ENCODE results near the gene NOL3. TPM values are rescaled to one million over a fixed set of nuclear protein-coding genes. Genes with fewer than 3 reads are reported as not detected.

NOL3 gene
- total and polyA plus RNA-seq, 9 of the 15 experiments (the other 6 are each of a cell fraction or from before 2014, with no cell fraction given) = 0.45 to 14.0 (median 5.4) TPM

GRCh38 chr16:67184995-67185650 lies 14.8 kb downstream of the NOL3 start (continued):
- TF ChIP-seq, protein P1, sequence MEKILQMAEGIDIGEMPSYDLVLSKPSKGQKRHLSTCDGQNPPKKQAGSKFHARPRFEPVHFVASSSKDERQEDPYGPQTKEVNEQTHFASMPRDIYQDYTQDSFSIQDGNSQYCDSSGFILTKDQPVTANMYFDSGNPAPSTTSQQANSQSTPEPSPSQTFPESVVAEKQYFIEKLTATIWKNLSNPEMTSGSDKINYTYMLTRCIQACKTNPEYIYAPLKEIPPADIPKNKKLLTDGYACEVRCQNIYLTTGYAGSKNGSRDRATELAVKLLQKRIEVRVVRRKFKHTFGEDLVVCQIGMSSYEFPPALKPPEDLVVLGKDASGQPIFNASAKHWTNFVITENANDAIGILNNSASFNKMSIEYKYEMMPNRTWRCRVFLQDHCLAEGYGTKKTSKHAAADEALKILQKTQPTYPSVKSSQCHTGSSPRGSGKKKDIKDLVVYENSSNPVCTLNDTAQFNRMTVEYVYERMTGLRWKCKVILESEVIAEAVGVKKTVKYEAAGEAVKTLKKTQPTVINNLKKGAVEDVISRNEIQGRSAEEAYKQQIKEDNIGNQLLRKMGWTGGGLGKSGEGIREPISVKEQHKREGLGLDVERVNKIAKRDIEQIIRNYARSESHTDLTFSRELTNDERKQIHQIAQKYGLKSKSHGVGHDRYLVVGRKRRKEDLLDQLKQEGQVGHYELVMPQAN (IDR thresholded peaks at IDR 0.05; ENCODE audit: borderline replicate concordance) = peak; percentile 79; the same call in 1 of the 2 replicates
- peak; percentile 97 for TF ChIP-seq TFAP4 (CRISPR knock-in tag; IDR thresholded peaks at IDR 0.05; ENCODE audit: borderline replicate concordance)
- no peak for TF ChIP-seq ZNF780A (CRISPR knock-in tag; IDR thresholded peaks at IDR 0.05)
- TF ChIP-seq, protein P2, sequence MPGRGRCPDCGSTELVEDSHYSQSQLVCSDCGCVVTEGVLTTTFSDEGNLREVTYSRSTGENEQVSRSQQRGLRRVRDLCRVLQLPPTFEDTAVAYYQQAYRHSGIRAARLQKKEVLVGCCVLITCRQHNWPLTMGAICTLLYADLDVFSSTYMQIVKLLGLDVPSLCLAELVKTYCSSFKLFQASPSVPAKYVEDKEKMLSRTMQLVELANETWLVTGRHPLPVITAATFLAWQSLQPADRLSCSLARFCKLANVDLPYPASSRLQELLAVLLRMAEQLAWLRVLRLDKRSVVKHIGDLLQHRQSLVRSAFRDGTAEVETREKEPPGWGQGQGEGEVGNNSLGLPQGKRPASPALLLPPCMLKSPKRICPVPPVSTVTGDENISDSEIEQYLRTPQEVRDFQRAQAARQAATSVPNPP (IDR thresholded peaks at IDR 0.05; ENCODE audit: borderline replicate concordance, insufficient read depth, insufficient read length) = no peak
- TF ChIP-seq ZNF76 (CRISPR knock-in tag; IDR thresholded peaks at IDR 0.05; ENCODE audit: borderline replicate concordance) = no peak
- no peak for TF ChIP-seq ARHGAP35 (IDR thresholded peaks at IDR 0.05; ENCODE audit: partially characterized antibody)
- TF ChIP-seq NELFE (IDR thresholded peaks at IDR 0.05; ENCODE audit: insufficient read depth, insufficient read length) = no peak
- TF ChIP-seq MCM3 (IDR thresholded peaks at IDR 0.05) = no peak
- TF ChIP-seq BCL6 (CRISPR knock-in tag; IDR thresholded peaks at IDR 0.05) = no peak
- no peak for TF ChIP-seq ZNF639 (CRISPR knock-in tag; conservative IDR thresholded peaks at IDR 0.05 in 1 of 2, IDR thresholded peaks at IDR 0.05 in 1 of 2)
- TF ChIP-seq ZNF212 (CRISPR knock-in tag; IDR thresholded peaks at IDR 0.05) = no peak
- no peak for TF ChIP-seq PRPF4 (IDR thresholded peaks at IDR 0.05; ENCODE audit: insufficient read depth, low read depth, low read length, poor library complexity, severe bottlenecking)
- 0 out of 2 replicates have a peak, but pooled peaks have one; percentile 45 for TF ChIP-seq MTA1 (IDR thresholded peaks at IDR 0.05; ENCODE audit: borderline replicate concordance)
- peak; percentile 77 for TF ChIP-seq NR2C2 (CRISPR knock-in tag; IDR thresholded peaks at IDR 0.05)
- no peak for TF ChIP-seq NR2C2 (tag; IDR thresholded peaks at IDR 0.05)
- TF ChIP-seq DLX4 (CRISPR knock-in tag; IDR thresholded peaks at IDR 0.05) = no peak
- TF ChIP-seq, protein P3, sequence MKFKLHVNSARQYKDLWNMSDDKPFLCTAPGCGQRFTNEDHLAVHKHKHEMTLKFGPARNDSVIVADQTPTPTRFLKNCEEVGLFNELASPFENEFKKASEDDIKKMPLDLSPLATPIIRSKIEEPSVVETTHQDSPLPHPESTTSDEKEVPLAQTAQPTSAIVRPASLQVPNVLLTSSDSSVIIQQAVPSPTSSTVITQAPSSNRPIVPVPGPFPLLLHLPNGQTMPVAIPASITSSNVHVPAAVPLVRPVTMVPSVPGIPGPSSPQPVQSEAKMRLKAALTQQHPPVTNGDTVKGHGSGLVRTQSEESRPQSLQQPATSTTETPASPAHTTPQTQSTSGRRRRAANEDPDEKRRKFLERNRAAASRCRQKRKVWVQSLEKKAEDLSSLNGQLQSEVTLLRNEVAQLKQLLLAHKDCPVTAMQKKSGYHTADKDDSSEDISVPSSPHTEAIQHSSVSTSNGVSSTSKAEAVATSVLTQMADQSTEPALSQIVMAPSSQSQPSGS (CRISPR knock-in tag; IDR thresholded peaks at IDR 0.05) = no peak; the same call in 1 of the 2 replicates
- no peak for TF ChIP-seq ZNF324 (CRISPR knock-in tag; IDR thresholded peaks at IDR 0.05)
- no peak for TF ChIP-seq POLR3A (IDR thresholded peaks at IDR 0.05; ENCODE audit: borderline replicate concordance, extremely low read depth, insufficient read depth, insufficient read length)
- no peak for TF ChIP-seq ZNF551 (CRISPR knock-in tag; IDR thresholded peaks at IDR 0.05)
- TF ChIP-seq MAFF (IDR thresholded peaks at IDR 0.05; ENCODE audit: low read length) = no peak
